Thyroid gland (tissue), 4 donors: ENCODE data around the gene RUFY3. TPM values are rescaled to one million over a fixed set of nuclear protein-coding genes. Genes with fewer than 3 reads are reported as not detected.

Experiments used
- DNase-seq, 2 donors: peaks; one replicate each; pipeline ENCODE4 v3.0.0-alpha.2; 2019
- H3K27ac ChIP-seq, 3 donors: fragments of 200-600 bp; sonication (generic); 1 replicate in 2 of 3; 2 replicates in 1 of 3; pipeline ENCODE4 v1.5.1; 2016 to 2019; ENCODE audit warnings: mild to moderate bottlenecking in 1 of 3, moderate library complexity in 1 of 3
- H3K27me3 ChIP-seq: fragments of 200-600 bp; sonication (generic); one replicate; pipeline ENCODE4 v1.5.1; 2019
- H3K36me3 ChIP-seq, 2 donors: fragments of 200-600 bp; sonication (generic); one replicate each; pipeline ENCODE4 v1.5.1; 2016 to 2019
- H3K4me1 ChIP-seq, 2 donors: fragments of 200-600 bp; sonication (generic); one replicate each; pipeline ENCODE4 v1.5.1; 2017 to 2019
- H3K4me3 ChIP-seq, 3 donors: fragments of 200-600 bp; sonication (generic); replicated peaks in 1 of 3; 1 replicate in 2 of 3; 2 replicates in 1 of 3; pipeline ENCODE4 v1.5.1; 2016; ENCODE audit warnings: mild to moderate bottlenecking in 1 of 3
- H3K9me3 ChIP-seq: fragments of 200-600 bp; sonication (generic); one replicate; pipeline ENCODE4 v1.5.1; 2017
- POLR2A ChIP-seq, 2 donors: fragments of 450-650 bp; IDR thresholded peaks; one replicate each; pipeline ENCODE4 v1.6.1; 2017; ENCODE audit warnings: antibody characterized with exemption in 2 of 2, mild to moderate bottlenecking in 2 of 2, moderate library complexity in 1 of 2
- WGBS, 2 donors: methylation state at CpG; one replicate each; pipeline ENCODE4 v1.1.5; 2017; 5-methylcytosine and 5-hydroxymethylcytosine counted together
- intact Hi-C: fragments of 100-400 bp; cut with DNase I; formaldehyde crosslinking; loops from one replicate; pipeline ENCODE4 v1.15.1; 2023
- total RNA-seq, 4 donors: library from RNA; depleted of rRNA; stranded (reverse); fragments of >200 nt; gene quantifications; one replicate each; pipeline ENCODE4 v1.2.3, GENCODE V29; 2016
- TF ChIP-seq, protein P1 (sequence below), 6 experiments: fragments of 200-600 bp in 3 of 6; fragments of 450-650 bp in 3 of 6; sonication (generic) in 3 of 6; IDR thresholded peaks; one replicate each; pipeline ENCODE4 v1.5.1; 2016 to 2019; ENCODE audit warnings: antibody characterized with exemption in 6 of 6, mild to moderate bottlenecking in 2 of 6, inconsistent platforms in 1 of 6, moderate library complexity in 1 of 6

The RUFY3 gene
- total RNA-seq, 4 donors from 2014 or later = 148 to 242 (median 155) TPM

DNA sequence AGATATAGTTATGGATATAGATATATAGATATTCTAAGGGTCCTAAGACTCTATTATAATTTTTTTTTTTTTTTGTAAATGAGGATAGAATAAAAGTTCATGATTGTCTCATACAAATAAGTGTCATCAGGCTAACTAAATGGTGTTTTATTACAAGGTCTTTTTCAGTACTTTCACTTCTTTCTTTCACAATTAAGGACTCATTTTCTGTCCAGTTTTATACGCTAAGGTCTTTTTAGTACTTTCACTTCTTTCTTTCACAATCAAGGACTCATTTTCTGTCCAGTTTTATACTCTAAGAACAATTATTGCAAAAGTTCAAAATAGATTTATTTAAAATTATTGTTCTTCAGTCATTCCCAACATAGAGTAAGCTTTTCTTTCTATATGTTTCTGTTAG is 32.7 kb downstream of the RUFY3 start:
- Histone ChIP-seq H3K9me3 (no peaks in the 10 kb centered on the region), H3K27ac (no peak overlapping the region), H3K4me3 (no peak overlapping the region), H3K4me1 (peaks cover 9 to 12% of the 10 kb centered on the region in 2 donors), H3K27me3 (no peaks in the 10 kb centered on the region), H3K36me3 (no peaks in the 10 kb centered on the region)
- no peak for TF ChIP-seq POLR2A (IDR thresholded peaks at IDR 0.05)
- TF ChIP-seq, protein P1, sequence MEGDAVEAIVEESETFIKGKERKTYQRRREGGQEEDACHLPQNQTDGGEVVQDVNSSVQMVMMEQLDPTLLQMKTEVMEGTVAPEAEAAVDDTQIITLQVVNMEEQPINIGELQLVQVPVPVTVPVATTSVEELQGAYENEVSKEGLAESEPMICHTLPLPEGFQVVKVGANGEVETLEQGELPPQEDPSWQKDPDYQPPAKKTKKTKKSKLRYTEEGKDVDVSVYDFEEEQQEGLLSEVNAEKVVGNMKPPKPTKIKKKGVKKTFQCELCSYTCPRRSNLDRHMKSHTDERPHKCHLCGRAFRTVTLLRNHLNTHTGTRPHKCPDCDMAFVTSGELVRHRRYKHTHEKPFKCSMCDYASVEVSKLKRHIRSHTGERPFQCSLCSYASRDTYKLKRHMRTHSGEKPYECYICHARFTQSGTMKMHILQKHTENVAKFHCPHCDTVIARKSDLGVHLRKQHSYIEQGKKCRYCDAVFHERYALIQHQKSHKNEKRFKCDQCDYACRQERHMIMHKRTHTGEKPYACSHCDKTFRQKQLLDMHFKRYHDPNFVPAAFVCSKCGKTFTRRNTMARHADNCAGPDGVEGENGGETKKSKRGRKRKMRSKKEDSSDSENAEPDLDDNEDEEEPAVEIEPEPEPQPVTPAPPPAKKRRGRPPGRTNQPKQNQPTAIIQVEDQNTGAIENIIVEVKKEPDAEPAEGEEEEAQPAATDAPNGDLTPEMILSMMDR (IDR thresholded peaks at IDR 0.05) = no peak
- WGBS, 2 donors = 71 to 91% methylated on average over 1 of the region's 1 CpG
- no peak for DNase-seq
- intact Hi-C loops = no loop called here

DNA sequence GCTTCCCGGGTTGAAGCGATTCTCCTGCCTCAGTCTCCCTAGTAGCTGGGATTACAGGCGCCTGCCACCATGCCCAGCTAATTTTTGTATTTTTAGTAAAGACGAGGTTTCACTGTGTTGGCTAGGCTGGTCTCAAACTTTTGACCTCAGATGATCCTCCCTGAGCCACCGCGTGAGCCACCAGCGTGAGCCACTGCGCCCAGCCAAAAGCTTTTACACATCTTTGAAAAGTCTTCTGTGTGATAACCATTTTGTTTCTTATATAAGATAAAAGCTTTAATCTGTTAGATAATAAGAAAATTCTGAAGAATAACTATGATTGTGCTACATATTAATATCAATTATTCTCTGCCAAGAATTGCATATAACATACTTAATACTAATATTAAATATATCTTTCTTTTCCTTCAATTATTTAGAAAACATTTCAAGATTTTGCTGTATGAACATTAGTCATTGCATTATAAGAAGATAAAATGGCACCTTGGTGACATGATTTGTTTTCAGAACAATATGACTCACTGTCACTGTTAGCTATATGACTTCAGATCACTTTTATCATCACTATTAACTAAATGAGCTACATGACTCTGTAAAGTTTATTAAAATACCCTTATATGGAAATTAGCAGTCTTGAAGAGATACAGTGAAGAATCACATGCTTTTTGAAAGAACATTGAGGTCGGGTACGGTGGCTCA is 33.4 kb downstream of the RUFY3 start:
- Histone ChIP-seq H3K27me3 (no peaks in the 10 kb centered on the region), H3K27ac (no peak overlapping the region), H3K9me3 (no peaks in the 10 kb centered on the region), H3K36me3 (no peaks in the 10 kb centered on the region), H3K4me3 (no peak overlapping the region), H3K4me1 (peaks cover 16 to 17% of the 10 kb centered on the region in 2 donors)
- intact Hi-C loops = no loop called here
- 94 to 96% methylated on average over 10 of the region's 10 CpGs for WGBS, 2 donors
- no peak for DNase-seq
- TF ChIP-seq POLR2A (IDR thresholded peaks at IDR 0.05) = no peak
- TF ChIP-seq, protein P1 (IDR thresholded peaks at IDR 0.05) = no peak

DNA sequence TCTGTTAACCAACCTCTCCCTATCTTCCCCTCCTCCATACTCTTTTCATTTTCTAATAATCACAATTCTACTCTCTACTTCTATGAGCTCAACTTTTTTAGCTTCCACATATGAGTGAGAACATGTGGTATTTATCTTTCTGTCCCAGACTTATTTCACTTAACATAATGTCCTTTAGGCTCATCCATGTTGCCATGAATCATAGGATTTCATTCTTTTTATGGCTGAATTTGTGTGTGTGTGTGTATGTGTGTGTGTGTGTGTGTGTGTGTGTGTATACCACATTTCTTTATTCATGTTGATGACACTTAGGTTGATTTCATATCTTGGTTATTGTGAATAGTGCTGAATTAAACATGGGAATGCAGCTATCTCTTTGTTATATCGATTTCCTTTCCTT is 37.4 kb downstream of the RUFY3 start:
- Histone ChIP-seq H3K4me1 (peaks cover 24 to 36% of the 10 kb centered on the region in 2 donors), H3K27ac (no peak overlapping the region), H3K27me3 (no peaks in the 10 kb centered on the region), H3K9me3 (no peaks in the 10 kb centered on the region), H3K36me3 (no peaks in the 10 kb centered on the region), H3K4me3 (no peak overlapping the region)
- DNase-seq = no peak
- intact Hi-C loops = no loop called here
- WGBS, 2 donors = 78 to 87% methylated on average over 1 of the region's 1 CpG
- TF ChIP-seq POLR2A (IDR thresholded peaks at IDR 0.05) = no peak
- TF ChIP-seq, protein P1 (IDR thresholded peaks at IDR 0.05) = no peak

DNA sequence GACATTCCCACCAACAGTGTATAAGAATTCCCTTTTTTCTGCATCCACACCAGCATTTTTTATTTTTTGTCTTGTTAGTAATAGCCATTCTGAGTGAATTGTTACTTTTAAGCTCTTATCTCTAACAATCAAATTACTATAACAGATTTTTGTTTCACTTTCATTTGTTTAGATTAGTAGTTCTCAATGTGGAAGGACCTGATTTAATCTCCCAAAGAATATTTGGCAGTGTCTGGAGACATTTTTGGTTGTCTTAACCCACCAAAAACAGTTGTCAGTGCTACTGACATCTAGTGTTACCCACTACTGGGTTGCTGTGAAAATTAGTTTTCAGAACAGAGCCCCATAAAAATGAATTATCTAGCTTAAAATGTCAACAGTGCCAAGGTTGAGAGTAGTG is 37.9 kb downstream of the RUFY3 start:
- Histone ChIP-seq H3K4me1 (peaks cover 24 to 36% of the 10 kb centered on the region in 2 donors), H3K36me3 (no peaks in the 10 kb centered on the region), H3K27ac (no peak overlapping the region), H3K9me3 (no peaks in the 10 kb centered on the region), H3K27me3 (no peaks in the 10 kb centered on the region), H3K4me3 (no peak overlapping the region)
- intact Hi-C loops = no loop called here
- no peak for DNase-seq
- no peak for TF ChIP-seq POLR2A (IDR thresholded peaks at IDR 0.05)
- TF ChIP-seq, protein P1 (IDR thresholded peaks at IDR 0.05) = no peak

DNA sequence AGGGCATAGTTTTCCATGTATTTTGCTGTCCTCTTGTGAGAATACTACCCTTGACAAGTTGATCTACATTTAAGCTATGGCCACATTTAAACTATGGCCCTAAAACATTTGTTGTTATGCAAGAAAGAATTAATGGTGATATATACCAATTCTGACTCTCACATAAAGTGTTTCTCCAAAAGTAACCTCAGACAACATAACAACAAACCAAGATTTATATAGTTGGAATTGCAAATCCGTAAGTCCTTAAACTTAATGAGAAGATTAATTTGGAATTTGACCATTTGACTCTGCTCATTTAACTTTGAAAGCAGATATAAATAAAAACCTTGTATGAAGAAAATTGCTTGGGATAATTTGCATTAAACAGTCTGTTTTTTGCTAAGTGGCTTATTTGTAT is 38.9 kb downstream of the RUFY3 start:
- Histone ChIP-seq H3K4me1 (peaks cover 24 to 36% of the 10 kb centered on the region in 2 donors), H3K27ac (no peak overlapping the region), H3K9me3 (no peaks in the 10 kb centered on the region), H3K36me3 (peaks cover 3 to 6% of the 10 kb centered on the region in 2 donors), H3K4me3 (no peak overlapping the region), H3K27me3 (no peaks in the 10 kb centered on the region)
- intact Hi-C loops = no loop called here
- TF ChIP-seq, protein P1 (IDR thresholded peaks at IDR 0.05) = no peak
- no peak for TF ChIP-seq POLR2A (IDR thresholded peaks at IDR 0.05)
- 95 to 98% methylated on average over 1 of the region's 1 CpG for WGBS, 2 donors
- no peak for DNase-seq
